Gastroesophageal sphincter (tissue), 4 donors: Measurements from ENCODE around the gene EFHC1. TPM values are rescaled to one million over a fixed set of nuclear protein-coding genes. Genes with fewer than 3 reads are reported as not detected.

ENCODE experiments used
- ATAC-seq: fragments of 150-250 bp; one replicate; pipeline ENCODE4 v1.9.1; 2016; ENCODE audit warnings: mild to moderate bottlenecking, moderate library complexity
- H3K27ac ChIP-seq, 4 donors: fragments of 200-600 bp; sonication (generic) in 3 of 4; 1 replicate in 3 of 4; 2 replicates in 1 of 4; pipeline ENCODE4 v1.5.1; 2016 to 2019
- H3K27me3 ChIP-seq: fragments of 200-600 bp; sonication (generic); one replicate; pipeline ENCODE4 v1.5.1; 2019
- H3K36me3 ChIP-seq, 2 donors: fragments of 200-600 bp; sonication (generic); one replicate each; pipeline ENCODE4 v1.5.1; 2019; ENCODE audit warnings: control low read depth in 1 of 2
- H3K4me1 ChIP-seq, 3 donors: fragments of 200-600 bp; sonication (generic); 1 replicate in 2 of 3; 2 replicates in 1 of 3; pipeline ENCODE4 v1.5.1; 2016 to 2019; ENCODE audit warnings: control low read depth in 2 of 3
- H3K4me3 ChIP-seq, 2 donors: fragments of 200-600 bp; sonication (generic); one replicate each; pipeline ENCODE4 v1.5.1; 2019; ENCODE audit warnings: mild to moderate bottlenecking in 1 of 2, moderate library complexity in 1 of 2
- H3K9me3 ChIP-seq, 3 donors: fragments of 200-600 bp; sonication (generic); one replicate each; pipeline ENCODE4 v1.5.1; 2017 to 2019; ENCODE audit warnings: control low read depth in 2 of 3
- EP300 ChIP-seq: sonication (generic); formaldehyde crosslinking; IDR thresholded peaks from one replicate; pipeline ENCODE4 v1.6.1; 2017; ENCODE audit warnings: antibody characterized with exemption, mild to moderate bottlenecking
- POLR2A ChIP-seq, 2 donors: fragments of 450-650 bp; IDR thresholded peaks; one replicate each; pipeline ENCODE4 v1.6.1; 2017; ENCODE audit warnings: antibody characterized with exemption in 2 of 2, mild to moderate bottlenecking in 2 of 2, moderate library complexity in 1 of 2
- POLR2AphosphoS5 ChIP-seq: sonication (generic); formaldehyde crosslinking; IDR thresholded peaks from one replicate; pipeline ENCODE4 v1.6.1; 2017; ENCODE audit warnings: antibody characterized with exemption
- WGBS, 2 donors: methylation state at CpG; one replicate each; pipeline ENCODE4 v1.1.5; 2018; ENCODE audit warnings: low coverage in 1 of 2; 5-methylcytosine and 5-hydroxymethylcytosine counted together
- total RNA-seq, 4 donors: library from RNA; depleted of rRNA; stranded (reverse); fragments of >200 nt; gene quantifications; one replicate each; pipeline ENCODE4 v1.1.0, GENCODE V29; 2016
- TF ChIP-seq, protein P1 (sequence below), 4 experiments: fragments of 200-600 bp in 2 of 4; fragments of 450-650 bp in 2 of 4; sonication (generic) in 1 of 4; IDR thresholded peaks; one replicate each; pipeline ENCODE4 v1.5.1; 2017 to 2019; ENCODE audit warnings: antibody characterized with exemption in 4 of 4, mild to moderate bottlenecking in 2 of 4, moderate library complexity in 2 of 4

Gene EFHC1
- total RNA-seq, 4 donors from 2014 or later = 5.1 to 27.4 (median 12.9) TPM

DNA sequence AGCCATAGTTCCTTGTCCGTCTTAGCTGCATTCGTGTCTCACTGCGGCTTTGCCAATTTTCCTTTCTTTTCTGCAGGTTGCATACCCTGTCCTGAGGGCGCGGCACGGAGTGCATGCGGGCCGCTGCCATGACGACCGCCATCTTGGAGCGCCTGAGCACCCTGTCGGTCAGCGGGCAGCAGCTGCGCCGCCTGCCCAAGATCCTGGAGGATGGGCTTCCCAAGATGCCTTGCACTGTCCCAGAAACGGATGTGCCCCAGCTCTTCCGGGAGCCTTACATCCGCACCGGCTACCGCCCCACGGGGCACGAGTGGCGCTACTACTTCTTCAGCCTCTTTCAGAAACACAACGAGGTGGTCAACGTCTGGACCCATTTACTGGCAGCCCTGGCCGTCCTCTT lies 17.1 kb upstream of the EFHC1 start:
- H3K9me3 ChIP-seq = no peaks in the 10 kb centered on the region
- peaks cover 0 to 11% (median 0%) of the 10 kb centered on the region in 3 donors for H3K4me1 ChIP-seq
- H3K27ac ChIP-seq = no peak overlapping the region
- no peak overlapping the region for H3K4me3 ChIP-seq
- H3K36me3 ChIP-seq = peaks cover 0 to 28% of the 10 kb centered on the region in 2 donors
- TF ChIP-seq POLR2A (IDR thresholded peaks at IDR 0.05) (no peak), EP300 (no peak), POLR2AphosphoS5 (no peak)
- TF ChIP-seq, protein P1, sequence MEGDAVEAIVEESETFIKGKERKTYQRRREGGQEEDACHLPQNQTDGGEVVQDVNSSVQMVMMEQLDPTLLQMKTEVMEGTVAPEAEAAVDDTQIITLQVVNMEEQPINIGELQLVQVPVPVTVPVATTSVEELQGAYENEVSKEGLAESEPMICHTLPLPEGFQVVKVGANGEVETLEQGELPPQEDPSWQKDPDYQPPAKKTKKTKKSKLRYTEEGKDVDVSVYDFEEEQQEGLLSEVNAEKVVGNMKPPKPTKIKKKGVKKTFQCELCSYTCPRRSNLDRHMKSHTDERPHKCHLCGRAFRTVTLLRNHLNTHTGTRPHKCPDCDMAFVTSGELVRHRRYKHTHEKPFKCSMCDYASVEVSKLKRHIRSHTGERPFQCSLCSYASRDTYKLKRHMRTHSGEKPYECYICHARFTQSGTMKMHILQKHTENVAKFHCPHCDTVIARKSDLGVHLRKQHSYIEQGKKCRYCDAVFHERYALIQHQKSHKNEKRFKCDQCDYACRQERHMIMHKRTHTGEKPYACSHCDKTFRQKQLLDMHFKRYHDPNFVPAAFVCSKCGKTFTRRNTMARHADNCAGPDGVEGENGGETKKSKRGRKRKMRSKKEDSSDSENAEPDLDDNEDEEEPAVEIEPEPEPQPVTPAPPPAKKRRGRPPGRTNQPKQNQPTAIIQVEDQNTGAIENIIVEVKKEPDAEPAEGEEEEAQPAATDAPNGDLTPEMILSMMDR (IDR thresholded peaks at IDR 0.05) = no peak
- no peaks in the 10 kb centered on the region for H3K27me3 ChIP-seq
- no peak for ATAC-seq
- WGBS, 2 donors = 99 to 100% methylated on average over 1 to 9 of the region's 26 CpGs

DNA sequence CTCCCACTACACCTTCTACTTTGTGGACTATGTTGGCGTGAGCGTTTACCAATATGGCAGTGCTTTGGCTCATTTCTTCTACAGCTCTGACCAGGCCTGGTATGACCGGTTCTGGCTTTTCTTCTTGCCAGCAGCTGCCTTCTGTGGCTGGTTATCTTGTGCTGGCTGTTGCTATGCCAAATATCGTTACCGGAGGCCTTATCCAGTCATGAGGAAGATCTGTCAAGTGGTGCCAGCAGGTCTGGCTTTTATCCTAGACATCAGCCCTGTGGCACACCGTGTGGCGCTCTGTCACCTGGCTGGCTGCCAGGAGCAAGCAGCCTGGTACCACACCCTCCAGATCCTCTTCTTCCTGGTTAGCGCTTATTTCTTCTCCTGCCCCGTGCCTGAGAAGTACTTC lies 16.5 kb upstream of the EFHC1 start:
- Histone ChIP-seq H3K27ac (no peak overlapping the region), H3K27me3 (no peaks in the 10 kb centered on the region), H3K36me3 (peaks cover 0 to 28% of the 10 kb centered on the region in 2 donors), H3K4me3 (no peak overlapping the region), H3K4me1 (peaks cover 0 to 11% (median 0%) of the 10 kb centered on the region in 3 donors), H3K9me3 (no peaks in the 10 kb centered on the region)
- peak; percentile 34 for ATAC-seq
- 71 to 84% methylated on average over 8 to 9 of the region's 9 CpGs for WGBS, 2 donors
- TF ChIP-seq POLR2AphosphoS5 (no peak), POLR2A (IDR thresholded peaks at IDR 0.05) (no peak), EP300 (no peak)
- TF ChIP-seq, protein P1 (IDR thresholded peaks at IDR 0.05) = no peak

- no peak overlapping the region for H3K27ac ChIP-seq
- WGBS, 2 donors = 89 to 100% methylated on average over 1 of the region's 1 CpG
- peaks cover 0 to 28% of the 10 kb centered on the region in 2 donors for H3K36me3 ChIP-seq
- TF ChIP-seq, protein P1 (IDR thresholded peaks at IDR 0.05) = no peak
- TF ChIP-seq POLR2A (IDR thresholded peaks at IDR 0.05) (no peak), EP300 (no peak), POLR2AphosphoS5 (no peak)
- H3K27me3 ChIP-seq = no peaks in the 10 kb centered on the region
- H3K4me3 ChIP-seq = no peak overlapping the region
- no peaks in the 10 kb centered on the region for H3K9me3 ChIP-seq
- ATAC-seq = no peak
- H3K4me1 ChIP-seq = peaks cover 0 to 10% (median 0%) of the 10 kb centered on the region in 3 donors
Measured at GRCh38 chr6:52405243-52405642, 14.9 kb upstream of the EFHC1 start.

DNA sequence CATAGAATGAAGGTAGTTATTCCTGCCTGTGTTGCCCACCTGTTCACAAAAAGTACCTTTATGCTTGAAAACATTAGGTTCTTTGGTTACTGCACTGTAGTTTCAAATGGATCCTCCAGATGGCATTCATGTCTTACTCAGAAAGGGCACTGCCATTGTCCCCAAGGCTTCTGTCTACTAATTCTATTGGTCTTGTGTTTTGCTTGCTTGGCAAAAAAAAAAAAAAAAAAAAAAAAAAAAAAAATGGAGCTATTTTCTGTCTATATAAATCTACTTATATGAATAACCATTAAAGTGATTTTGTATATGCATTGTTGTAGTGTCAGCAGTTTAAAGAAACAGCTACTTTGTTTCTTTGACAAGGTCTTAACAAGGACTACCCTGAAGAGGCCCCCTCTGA lies 12.7 kb upstream of the EFHC1 start:
- TF ChIP-seq, protein P1 (IDR thresholded peaks at IDR 0.05) = peak in 1 of 4 experiments; percentile 40
- TF ChIP-seq POLR2A (IDR thresholded peaks at IDR 0.05) (no peak), POLR2AphosphoS5 (no peak), EP300 (no peak)
- no peak for ATAC-seq
- H3K36me3 ChIP-seq = peaks cover 0 to 28% of the 10 kb centered on the region in 2 donors
- H3K4me1 ChIP-seq = peaks cover 0 to 24% (median 3%) of the 10 kb centered on the region in 3 donors
- no peaks in the 10 kb centered on the region for H3K9me3 ChIP-seq
- H3K27ac ChIP-seq = no peak overlapping the region
- H3K4me3 ChIP-seq = no peak overlapping the region
- H3K27me3 ChIP-seq = no peaks in the 10 kb centered on the region

GRCh38 chr6:52409499-52409898 lies 10.6 kb upstream of the EFHC1 start:
- 8 to 14% methylated on average over 1 of the region's 1 CpG for WGBS, 2 donors
- ATAC-seq = no peak
- no peak overlapping the region for H3K27ac ChIP-seq
- H3K4me3 ChIP-seq = no peak overlapping the region
- TF ChIP-seq POLR2AphosphoS5 = no peak
- TF ChIP-seq POLR2A (IDR thresholded peaks at IDR 0.05) = no peak
- TF ChIP-seq, protein P1 (IDR thresholded peaks at IDR 0.05) = no peak
- TF ChIP-seq EP300 = no peak
- H3K4me1 ChIP-seq = peaks cover 0 to 24% (median 3%) of the 10 kb centered on the region in 3 donors
- H3K36me3 ChIP-seq = peaks cover 0 to 10% of the 10 kb centered on the region in 2 donors
- H3K27me3 ChIP-seq = no peaks in the 10 kb centered on the region
- no peaks in the 10 kb centered on the region for H3K9me3 ChIP-seq
